Adrenal gland (tissue), 5 donors: ENCODE data around the gene PTH1R.

Experiments
- POLR2A ChIP-seq, 2 donors: fragments of 450-650 bp; IDR thresholded peaks; one replicate each; pipeline ENCODE4 v1.6.1; 2017; ENCODE audit warnings: antibody characterized with exemption in 2 of 2, mild to moderate bottlenecking in 2 of 2, moderate library complexity in 1 of 2
- TF ChIP-seq, protein P1 (sequence below), 6 experiments: fragments of 450-650 bp in 4 of 6; fragments of 200-600 bp in 2 of 6; sonication (generic) in 1 of 6; IDR thresholded peaks; 1 replicate in 5 of 6; 2 replicates in 1 of 6; pipeline versions ENCODE4 v1.5.1 to v1.8.0; 2016 to 2021; ENCODE audit warnings: antibody characterized with exemption in 6 of 6, mild to moderate bottlenecking in 2 of 6, moderate library complexity in 1 of 6
- donor health status: DM: no; HTN: no; CAD: no.

GRCh38 chr3:46926871-46927717 lies 49.6 kb downstream of the PTH1R start:
- TF ChIP-seq, protein P1, sequence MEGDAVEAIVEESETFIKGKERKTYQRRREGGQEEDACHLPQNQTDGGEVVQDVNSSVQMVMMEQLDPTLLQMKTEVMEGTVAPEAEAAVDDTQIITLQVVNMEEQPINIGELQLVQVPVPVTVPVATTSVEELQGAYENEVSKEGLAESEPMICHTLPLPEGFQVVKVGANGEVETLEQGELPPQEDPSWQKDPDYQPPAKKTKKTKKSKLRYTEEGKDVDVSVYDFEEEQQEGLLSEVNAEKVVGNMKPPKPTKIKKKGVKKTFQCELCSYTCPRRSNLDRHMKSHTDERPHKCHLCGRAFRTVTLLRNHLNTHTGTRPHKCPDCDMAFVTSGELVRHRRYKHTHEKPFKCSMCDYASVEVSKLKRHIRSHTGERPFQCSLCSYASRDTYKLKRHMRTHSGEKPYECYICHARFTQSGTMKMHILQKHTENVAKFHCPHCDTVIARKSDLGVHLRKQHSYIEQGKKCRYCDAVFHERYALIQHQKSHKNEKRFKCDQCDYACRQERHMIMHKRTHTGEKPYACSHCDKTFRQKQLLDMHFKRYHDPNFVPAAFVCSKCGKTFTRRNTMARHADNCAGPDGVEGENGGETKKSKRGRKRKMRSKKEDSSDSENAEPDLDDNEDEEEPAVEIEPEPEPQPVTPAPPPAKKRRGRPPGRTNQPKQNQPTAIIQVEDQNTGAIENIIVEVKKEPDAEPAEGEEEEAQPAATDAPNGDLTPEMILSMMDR (IDR thresholded peaks at IDR 0.05): no peak
- TF ChIP-seq POLR2A (IDR thresholded peaks at IDR 0.05): no peak
